NCI-H524 treated with DMSO at 0.1 percent for 48 hours (cell line): Measurements from ENCODE around the gene RAP1GDS1.
A peak's percentile ranks its signal among the peaks of the same experiment; 100 is the strongest.
"Not testable (repeated sequence)": the region's sequence is repeated elsewhere in the genome, so short reads cannot be mapped to it uniquely, and the experiment has no call there.

Experiments
- DNase-seq: peaks from one replicate; lab custom pipeline; 2025; lab: John Stamatoyannopoulos, UW

Gene RAP1GDS1

DNA sequence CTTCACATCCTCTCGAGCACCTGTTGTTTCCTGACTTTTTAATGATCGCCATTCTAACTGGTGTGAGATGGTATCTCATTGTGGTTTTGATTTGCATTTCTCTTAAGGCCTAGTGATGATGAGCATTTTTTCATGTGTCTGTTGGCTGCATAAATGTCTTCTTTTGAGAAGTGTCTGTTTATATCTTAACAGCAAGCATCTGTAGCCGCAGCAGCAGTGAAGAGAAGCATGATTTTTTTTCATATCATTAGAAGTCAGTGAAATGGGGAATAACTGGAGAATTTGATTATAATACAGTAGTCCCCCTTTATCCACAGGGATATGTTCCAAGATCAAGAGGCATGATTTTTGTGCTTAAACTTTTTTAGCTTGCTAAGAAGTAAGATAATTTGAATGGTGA lies 27.5 kb downstream of the RAP1GDS1 start:
- not testable (repeated sequence) for DNase-seq

DNA sequence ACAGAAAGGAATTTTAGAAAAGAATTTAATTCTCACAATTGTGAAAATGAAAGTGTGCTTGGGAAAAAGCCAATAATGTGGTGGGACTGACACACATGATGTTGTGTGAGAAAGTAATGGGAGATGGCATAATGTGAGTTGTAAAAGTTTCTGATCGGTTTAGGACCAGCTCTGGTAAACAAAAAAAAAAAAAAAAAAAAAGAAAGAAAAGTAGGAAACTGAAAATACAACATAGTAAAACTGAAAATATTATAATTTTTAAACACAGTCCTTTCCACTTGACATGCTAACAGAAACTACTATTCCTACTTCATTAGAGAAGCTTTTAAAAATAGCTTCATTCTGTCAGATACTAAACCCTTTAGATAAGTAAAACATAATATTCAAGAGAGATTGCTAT lies 28.2 kb downstream of the RAP1GDS1 start:
- DNase-seq = no peak

DNA sequence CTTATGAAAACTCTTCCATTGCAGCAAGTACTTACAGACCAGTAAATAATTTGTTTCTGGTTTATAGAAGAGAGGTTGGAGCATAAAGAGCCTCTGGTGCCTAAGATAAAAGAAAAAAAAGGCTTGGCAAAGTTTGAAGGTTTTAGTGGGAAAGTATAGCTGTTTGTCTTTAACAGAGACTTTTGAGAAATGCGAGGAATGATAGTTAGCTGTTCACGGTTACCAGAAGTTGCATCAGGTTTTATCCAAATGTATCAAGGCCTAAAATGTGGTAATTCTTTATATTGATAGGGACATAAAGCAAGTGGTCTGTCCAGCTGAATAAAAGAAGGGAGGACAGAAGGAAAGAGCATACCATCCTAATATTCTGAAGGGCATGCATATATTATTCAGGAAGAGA lies 29.3 kb downstream of the RAP1GDS1 start:
- DNase-seq = no peak

DNA sequence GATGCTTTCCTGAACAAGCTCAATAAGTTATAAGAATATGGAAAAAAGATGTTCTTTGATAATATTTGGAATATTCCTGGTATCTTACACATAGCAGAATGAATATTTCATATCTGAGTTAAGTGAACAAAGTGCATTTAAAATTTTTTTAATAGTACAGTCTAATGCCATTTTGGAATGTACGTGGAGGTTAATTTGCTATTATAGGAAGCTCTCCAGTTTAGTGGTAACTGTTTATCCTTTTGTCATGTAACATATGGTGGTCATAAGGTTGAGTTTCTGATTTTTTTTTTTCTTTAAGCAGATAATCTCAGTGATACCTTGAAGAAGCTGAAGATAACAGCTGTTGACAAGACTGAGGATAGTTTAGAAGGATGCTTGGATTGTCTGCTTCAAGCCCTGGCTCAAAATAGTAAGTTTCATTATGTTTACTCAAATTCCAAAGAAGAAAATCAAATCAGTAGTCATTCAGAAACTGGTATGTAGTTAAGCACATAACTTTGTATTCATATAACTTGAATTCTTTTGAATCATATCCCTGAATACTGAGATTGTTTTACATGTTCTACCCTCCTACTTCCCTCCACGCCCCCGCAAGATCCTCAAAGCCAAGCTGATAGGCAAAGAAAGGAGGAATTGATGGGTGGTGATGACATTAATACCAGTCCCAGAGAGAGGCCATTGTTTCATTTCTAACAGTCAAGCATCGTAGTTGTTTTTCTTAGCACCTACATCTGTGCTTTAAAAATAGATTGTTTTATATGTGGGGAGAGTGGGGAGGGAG lies 32.1 kb downstream of the RAP1GDS1 start:
- peak; percentile 22 for DNase-seq

DNA sequence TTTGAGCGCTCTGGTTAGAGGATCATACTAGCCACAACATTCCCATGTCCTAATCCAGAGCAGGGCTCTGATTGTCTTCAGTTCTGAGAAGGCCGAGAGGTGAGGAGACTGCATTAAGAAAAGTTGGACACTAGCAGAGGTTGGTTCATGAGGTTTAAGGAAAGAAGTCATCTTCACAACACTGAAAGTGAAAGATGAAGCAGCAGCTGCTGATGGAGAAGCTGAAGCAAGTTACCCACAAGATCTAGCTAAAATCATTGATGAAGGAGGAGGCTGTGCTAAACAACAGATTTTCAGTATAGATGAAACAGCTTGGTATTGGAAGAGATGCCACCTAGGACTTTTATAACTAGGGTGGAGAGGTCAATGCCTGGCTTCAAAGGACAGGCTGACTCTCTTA lies 36.8 kb downstream of the RAP1GDS1 start:
- DNase-seq = no peak

DNA sequence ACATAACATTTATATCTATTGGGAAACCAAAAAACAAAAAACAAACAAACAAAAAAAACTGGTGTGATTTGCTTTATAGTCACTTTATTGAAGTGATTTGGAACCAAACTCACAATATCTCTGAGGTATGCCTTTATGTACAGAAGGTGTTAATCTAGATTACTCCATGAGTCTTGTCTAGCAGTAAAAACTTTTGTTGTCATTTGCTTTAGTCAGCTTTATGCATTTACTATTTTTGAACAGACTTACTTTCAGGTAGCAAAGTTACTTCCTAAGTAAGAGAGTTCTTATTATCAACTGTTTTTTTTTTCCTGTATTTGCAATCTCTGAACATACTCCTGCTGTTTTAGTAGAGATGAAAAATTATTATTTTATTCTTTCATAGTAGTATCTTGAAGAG lies 39.5 kb downstream of the RAP1GDS1 start:
- DNase-seq = no peak

DNA sequence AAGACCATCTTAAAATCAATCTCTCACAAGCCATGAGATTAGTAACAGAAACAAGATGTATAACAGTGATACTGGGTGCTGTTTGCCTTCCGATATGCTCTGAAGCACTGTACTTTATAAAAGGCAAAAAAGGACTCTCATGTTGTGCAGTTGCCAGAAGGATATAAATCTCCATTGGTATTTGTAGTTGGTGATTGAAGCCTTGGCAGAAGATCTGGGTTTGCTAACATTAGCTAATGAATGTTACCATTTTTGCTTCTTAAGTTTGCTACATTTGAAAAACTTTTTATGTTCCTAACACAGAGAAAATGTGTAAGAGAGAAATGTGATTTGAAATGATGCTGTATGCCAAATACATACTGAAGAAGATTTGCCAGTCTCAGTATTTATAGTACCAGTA lies 44.4 kb downstream of the RAP1GDS1 start:
- no peak for DNase-seq

DNA sequence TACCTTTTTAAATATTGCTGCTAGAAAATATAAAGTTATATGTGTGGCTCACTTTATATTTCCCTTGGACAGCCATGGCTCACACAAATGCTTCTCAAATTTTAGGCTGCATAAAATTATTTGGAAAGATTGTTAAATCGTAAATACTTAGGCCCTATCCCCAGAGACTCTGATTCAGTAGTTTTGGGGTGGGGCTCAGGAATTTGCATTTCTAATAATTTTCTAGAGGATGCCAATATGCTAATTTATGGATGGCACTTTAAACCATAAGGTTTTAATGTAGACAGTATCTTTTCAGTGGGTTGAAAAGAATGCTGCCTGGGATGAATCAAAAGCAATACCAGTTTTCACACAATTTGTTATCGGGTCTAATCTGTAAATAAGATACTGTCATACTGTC lies 49.7 kb downstream of the RAP1GDS1 start:
- no peak for DNase-seq

DNA sequence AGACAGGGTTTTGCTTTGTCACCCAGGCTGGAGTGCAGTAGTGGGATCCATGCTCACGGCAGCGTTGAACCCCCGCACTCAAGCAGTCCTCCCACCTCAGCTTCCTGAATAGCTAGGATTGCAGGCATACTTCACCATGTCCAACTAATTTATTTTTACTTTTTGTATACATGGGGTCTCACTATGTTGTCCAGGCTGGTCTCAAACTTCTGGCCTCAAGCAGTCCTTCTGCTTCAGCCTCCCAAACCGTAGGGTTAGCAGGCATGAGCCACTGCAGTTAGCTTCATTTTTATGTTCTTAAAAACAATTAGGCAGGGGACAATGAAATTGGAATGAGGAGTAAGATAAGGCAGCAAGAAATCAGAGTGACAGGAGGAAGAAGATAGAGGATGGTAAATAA lies 50.5 kb downstream of the RAP1GDS1 start:
- DNase-seq = no peak

DNA sequence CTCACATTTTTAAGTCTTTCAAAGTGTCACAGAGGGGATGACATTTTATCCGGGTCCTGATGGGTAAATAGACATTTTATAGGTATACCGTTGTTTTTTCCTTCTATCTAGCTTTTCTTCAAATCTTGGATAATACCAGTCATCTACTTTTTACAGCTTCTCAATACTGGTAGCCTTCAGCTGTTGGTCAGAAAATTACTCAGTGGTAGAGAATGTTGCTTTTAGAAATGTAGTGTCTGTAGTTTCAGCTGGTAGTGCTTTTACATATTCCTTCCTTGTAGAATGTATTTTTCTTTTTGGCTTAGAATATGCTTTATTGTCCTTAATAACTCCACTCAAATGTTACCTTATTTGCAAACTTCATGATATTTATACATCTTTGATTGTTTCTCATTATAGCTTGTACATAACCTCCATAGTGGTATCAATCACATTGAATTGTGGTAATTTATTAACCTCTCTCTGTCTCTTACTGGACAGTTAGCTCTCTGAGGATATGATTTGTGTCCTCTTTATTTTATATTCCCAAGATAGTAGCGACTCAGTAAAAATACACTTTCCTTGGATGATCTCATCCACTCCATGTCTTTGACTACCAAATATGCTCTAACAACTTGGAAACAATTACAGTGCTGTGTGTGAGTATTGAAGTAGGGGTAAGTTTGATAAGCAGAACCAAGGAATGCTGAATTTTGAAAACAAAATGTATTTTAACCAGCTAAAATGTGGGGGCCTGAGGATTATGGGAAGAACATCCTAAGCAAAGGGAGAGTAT lies 53.8 kb downstream of the RAP1GDS1 start:
- no peak for DNase-seq

DNA sequence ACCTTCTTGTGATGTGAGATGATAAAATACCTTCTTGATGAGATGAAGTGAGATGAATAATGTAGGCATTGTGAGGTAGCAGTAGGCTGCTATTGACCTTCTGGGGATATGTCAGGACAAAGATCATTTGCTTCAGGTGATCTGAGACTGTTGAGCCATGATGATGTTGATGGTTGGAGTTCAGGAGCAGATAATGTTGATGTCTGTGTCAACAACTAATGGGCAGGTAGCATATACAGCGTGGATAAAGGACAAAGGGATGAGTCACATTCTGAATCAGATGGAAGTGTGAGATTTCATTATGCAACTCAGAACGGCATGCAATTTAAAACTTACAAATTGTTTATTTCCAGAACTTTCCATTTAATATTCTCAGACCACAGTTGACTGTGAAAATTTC lies 57.3 kb downstream of the RAP1GDS1 start:
- no peak for DNase-seq

DNA sequence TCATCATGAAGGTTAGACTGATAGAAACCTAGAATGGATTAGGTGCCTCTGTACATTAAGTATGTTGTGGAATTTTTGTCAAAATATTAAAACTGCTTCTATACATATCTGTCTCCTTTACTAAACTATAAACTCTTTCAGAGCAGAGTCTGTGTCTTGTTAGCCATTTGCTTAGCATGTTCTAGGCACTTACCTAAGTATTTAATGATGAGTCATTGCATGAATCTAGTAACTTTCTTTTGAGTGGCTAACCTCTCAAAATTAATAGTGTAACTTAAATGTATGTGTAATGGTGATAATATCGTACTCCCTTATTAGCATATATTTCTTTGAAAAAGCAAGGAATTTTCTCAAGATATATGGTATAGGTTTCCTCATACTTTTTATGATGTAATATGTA lies 57.8 kb downstream of the RAP1GDS1 start:
- DNase-seq = no peak

DNA sequence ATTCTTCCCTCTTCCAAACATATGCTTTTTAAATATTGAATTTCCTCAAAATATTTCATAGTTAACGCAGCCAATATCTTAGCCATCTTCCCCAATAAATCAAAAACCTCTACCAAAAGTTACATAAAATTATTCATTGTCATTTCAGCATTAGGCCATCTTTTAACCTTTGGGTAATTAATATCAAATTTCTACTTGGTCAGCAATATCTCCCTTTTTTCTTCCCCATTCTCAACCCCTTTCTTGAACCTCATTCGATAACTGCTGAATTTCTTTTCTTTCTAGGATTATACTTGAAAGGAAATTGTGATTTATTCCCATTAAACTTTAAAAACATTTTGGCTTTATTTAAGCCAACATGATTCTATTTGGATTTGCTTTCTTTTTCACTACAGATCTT lies 65.0 kb downstream of the RAP1GDS1 start:
- no peak for DNase-seq

DNA sequence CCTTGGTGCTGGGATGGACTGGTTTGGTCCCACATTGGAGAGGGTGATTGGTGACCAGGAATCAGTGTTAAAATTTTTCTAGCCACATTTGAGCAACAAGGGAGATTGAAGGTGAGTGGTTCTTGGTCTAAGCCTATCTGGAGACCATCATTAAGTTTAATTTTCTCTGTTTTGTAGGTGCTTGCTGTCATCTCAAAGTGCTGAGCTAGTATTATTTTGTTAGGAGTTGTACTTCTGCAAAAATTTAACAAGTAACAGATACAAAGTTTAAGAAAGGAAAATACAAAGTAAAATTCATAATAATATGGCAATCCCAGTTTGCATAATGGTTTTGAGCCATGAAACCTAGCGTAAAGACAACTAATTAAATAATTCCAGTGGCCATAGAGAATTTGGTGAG lies 66.5 kb downstream of the RAP1GDS1 start:
- DNase-seq = no peak

DNA sequence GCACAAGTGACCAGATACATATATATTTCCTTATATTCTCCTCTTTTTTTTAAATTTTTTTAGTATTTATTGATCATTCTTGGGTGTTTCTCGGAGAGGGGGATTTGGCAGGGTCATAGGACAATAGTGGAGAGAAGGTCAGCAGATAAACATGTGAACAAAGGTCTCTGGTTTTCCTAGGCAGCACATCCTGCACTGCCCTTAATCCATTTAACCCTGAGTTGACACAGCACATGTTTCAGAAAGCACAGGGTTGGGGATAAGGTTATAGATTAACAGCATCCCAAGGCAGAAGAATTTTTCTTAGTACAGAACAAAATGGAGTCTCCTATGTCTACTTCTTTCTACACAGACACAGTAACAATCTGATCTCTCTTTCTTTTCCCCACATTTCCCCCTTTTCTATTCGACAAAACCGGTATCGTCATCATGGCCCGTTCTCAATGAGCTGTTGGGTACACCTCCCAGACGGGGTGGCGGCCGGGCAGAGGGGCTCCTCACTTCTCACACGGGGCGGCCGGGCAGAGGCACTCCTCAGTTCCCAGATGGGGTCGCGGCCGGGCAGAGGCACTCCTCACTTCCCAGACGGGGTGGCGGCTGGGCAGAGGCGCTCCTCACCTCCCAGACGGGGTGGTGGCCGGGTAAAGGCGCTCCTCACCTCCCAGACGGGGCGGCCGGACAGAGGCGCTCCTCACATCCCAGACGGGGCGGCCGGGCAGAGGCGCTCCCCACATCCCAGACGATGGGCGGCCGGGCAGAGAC lies 68.9 kb downstream of the RAP1GDS1 start:
- DNase-seq = not testable (repeated sequence)

DNA sequence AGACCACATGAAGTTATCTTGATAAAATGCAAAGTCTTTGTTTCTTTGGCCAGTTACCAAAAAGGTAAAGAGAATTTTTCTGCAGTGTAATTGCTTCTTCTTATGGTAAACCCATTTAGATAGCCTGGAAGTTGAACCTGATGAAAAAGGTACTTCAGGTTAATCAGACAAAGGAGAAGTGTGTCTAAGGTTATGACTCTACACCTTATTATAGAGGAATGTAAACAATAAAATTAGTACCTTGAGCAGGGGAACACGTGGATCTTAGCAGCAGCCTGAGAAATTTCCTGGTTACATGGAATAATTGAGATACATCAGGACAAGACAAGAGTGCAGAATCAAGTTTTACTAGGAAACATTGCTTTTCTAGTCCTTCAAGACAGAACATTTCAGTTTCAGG lies 70.8 kb downstream of the RAP1GDS1 start:
- DNase-seq = no peak

DNA sequence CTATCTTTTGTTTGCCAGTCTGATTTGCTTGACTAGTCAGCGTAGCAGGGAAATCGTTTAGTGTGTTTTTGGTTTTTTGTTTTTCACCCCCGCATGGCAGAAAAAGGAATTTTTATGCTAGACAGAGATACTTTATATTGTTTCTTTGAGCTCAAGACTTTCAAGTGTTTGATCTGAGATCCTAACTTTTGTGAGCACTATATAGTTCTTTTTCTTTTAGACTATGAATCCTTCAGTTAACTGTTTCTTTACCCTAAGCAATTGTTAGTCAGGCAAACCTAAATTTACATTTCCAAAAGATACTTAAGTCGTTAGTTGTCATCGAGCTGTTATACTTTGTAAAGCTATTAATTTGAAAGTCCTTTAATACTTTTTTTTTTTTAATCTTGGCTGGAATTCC lies 73.3 kb downstream of the RAP1GDS1 start:
- no peak for DNase-seq

DNA sequence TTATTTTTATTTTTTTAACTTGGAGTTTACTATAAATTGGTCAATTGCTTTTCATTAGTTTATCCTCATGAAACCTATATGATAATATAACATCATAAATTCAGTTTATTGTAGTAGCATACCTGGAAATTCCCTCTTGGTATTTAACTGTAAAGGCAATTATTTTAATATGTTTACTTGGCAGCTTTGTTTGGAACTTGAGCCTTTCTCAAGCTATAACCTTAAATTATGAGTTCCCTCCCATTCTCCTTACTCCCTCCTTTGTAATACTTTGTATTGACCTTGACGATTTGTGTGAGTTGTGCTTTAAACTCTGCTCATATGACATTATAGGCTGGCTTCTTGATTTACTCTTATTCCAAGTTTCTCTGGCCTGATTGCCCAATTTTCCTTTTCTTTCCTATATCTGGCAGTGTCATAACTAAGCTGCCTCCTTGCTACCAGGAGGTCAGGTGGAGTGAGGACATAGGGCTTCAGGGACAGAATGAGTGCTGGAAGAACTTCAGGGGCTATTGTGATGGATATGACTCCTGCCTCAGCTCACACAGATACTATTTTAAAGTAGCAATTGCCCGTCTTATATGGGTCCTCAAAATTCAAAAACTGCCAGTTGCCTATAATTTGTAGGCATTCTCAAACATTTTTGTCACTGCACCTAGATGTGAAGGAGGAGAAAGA lies 77.7 kb downstream of the RAP1GDS1 start:
- no peak for DNase-seq

DNA sequence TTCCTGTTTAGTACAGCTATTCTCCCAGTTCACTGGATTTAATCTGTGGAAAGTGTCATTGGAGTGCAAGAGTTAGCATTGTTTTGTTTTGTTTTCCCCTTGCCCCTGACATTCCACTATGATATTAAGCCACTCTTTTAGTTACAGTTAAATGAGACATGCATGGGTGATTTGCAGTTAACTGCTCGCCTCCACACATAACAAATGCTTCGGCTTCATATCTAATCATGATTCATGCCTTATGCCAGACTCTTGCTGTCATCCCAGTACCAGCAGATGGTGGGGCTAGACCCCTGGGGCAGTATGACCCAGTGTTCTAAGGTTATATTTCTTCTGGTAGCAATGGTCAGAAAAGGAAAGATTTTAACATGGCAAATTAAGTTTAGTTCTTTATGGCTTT lies 80.1 kb downstream of the RAP1GDS1 start:
- peak; percentile 40 for DNase-seq

DNA sequence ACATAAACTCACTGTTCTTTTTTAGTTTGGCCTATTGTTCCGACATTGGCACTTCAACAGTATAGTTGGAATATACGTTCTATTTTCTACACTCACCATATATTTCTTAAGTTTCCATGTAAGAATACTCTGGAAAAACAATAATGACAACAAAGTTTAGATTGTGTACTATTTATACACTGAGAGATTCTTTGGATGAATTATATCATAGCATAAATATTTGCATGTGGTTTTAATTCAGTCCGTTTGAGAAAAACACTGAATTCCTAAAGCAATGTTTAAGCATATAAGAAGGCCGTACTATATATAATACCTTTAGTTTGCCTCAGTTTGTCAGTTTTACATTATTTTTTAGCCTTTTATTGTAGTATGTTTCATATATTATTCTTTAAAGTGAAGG lies 82.4 kb downstream of the RAP1GDS1 start:
- no peak for DNase-seq

DNA sequence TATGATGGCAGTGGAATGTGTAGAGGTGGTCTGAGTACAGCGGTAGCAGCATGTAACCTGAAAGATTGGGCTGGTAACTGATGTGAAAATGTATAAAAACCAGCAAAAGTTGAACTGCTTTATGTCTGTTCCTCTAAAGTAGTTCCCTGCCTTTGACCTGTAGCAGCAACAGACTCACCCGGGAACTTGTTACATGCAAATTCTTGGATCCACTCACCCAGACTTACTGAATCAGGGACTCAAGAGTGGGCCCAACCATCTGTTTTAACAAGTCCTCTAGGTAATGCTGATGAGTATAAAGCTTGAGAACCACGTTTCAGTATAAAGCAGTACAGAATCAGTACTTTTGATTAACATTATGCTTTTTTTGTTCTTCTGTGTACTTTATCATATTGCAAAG lies 84.7 kb downstream of the RAP1GDS1 start:
- DNase-seq = peak; percentile 35

DNA sequence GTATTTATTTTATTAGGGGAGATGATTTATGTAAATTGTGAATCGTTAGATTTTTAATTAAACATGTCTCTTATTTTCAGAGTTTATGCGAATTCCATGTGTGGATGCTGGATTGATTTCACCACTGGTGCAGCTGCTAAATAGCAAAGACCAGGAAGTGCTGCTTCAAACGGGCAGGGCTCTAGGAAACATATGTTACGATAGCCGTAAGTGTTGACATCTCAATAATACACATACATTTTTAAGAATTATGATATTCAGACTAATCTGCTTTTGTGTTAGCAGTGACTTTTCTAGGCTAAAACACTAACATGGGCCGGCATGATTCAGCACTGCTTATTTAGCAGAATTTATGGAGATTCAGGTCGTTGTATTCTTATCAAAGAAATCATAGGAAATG lies 91.2 kb downstream of the RAP1GDS1 start:
- no peak for DNase-seq
